Body of pancreas (tissue), 4 donors: ENCODE data around the gene MIA3.

Experiments
- POLR2A ChIP-seq, 3 donors: fragments of 450-650 bp; IDR thresholded peaks; one replicate each; pipeline ENCODE4 v1.6.1; 2016; ENCODE audit warnings: antibody characterized with exemption in 3 of 3, mild to moderate bottlenecking in 2 of 3
- TF ChIP-seq, protein P1 (sequence below), 7 experiments: fragments of 450-650 bp in 4 of 7; fragments of 200-600 bp in 3 of 7; sonication (generic) in 3 of 7; IDR thresholded peaks; one replicate each; pipeline ENCODE4 v1.5.1; 2016 to 2019; ENCODE audit warnings: antibody characterized with exemption in 7 of 7

DNA sequence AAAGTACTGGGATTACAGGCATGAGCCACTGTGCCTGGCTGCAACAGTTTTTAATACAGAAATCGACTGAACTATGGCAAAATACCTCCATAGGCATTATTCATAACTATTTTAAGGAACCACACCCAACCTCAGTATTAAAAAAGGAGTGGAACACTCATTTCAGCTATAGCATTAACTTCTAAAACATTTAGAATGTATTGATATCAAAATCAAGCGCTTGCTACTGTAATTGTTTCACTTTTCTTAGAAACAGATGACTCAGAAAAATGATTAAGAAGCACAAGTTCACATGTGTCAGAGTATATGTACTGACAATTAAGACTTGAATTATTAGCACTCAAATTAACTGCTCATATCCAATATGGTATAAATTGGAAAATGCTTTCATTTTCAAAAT is 79.3 kb downstream of the MIA3 start:
- TF ChIP-seq POLR2A (IDR thresholded peaks at IDR 0.05) = no peak
- TF ChIP-seq, protein P1, sequence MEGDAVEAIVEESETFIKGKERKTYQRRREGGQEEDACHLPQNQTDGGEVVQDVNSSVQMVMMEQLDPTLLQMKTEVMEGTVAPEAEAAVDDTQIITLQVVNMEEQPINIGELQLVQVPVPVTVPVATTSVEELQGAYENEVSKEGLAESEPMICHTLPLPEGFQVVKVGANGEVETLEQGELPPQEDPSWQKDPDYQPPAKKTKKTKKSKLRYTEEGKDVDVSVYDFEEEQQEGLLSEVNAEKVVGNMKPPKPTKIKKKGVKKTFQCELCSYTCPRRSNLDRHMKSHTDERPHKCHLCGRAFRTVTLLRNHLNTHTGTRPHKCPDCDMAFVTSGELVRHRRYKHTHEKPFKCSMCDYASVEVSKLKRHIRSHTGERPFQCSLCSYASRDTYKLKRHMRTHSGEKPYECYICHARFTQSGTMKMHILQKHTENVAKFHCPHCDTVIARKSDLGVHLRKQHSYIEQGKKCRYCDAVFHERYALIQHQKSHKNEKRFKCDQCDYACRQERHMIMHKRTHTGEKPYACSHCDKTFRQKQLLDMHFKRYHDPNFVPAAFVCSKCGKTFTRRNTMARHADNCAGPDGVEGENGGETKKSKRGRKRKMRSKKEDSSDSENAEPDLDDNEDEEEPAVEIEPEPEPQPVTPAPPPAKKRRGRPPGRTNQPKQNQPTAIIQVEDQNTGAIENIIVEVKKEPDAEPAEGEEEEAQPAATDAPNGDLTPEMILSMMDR (IDR thresholded peaks at IDR 0.05) = no peak
